HG02678 (cell line): Measurements from ENCODE around the gene CERCAM.
A peak's percentile ranks its signal among the peaks of the same experiment; 100 is the strongest.

Experiments used
- ATAC-seq: cut with Tn5 transposase; IDR thresholded peaks from one replicate; pipeline ENCODE4 v1.9.1; 2021; ENCODE audit warnings: mild to moderate bottlenecking, moderate library complexity; ENCODE audit not compliant: unreplicated experiment

The CERCAM gene

GRCh38 chr9:128455849-128456612, 35.4 kb downstream of the CERCAM start, which contains the start of gene ODF2:
Gene ODF2, plus strand, starts transcription at chr9:128456006. Its CDS starts 86 bp downstream, at chr9:128456092.
- peak; percentile 87 for ATAC-seq

- ATAC-seq: peak; percentile 55
These were observed 36.0 kb downstream of the CERCAM start for GRCh38 chr9:128456613-128457061.

GRCh38 chr9:128457207-128457606, 36.5 kb downstream of the CERCAM start:
- no peak for ATAC-seq

- ATAC-seq: no peak
These were observed 38.4 kb downstream of the CERCAM start for GRCh38 chr9:128459011-128459410.

- no peak for ATAC-seq
These were observed 48.4 kb downstream of the CERCAM start for GRCh38 chr9:128469070-128469469.

GRCh38 chr9:128470560-128470959, 49.9 kb downstream of the CERCAM start:
- no peak for ATAC-seq

- ATAC-seq: no peak
These were observed 52.4 kb downstream of the CERCAM start for GRCh38 chr9:128473104-128473503.

GRCh38 chr9:128475867-128476266, 55.2 kb downstream of the CERCAM start:
- ATAC-seq: no peak

GRCh38 chr9:128479262-128479661, 58.6 kb downstream of the CERCAM start:
- no peak for ATAC-seq

- no peak for ATAC-seq
These were observed 60.9 kb downstream of the CERCAM start for GRCh38 chr9:128481561-128481960.

- no peak for ATAC-seq
These were observed 61.5 kb downstream of the CERCAM start for GRCh38 chr9:128482186-128482585.

GRCh38 chr9:128484686-128485413, 64.2 kb downstream of the CERCAM start:
- no peak for ATAC-seq

- ATAC-seq: no peak
These were observed 64.8 kb downstream of the CERCAM start for GRCh38 chr9:128485414-128485855.

- no peak for ATAC-seq
These were observed 65.5 kb downstream of the CERCAM start for GRCh38 chr9:128486201-128486600.
